Measurements from ENCODE around the gene TBC1D22A. TPM values are rescaled to one million over a fixed set of nuclear protein-coding genes. Genes with fewer than 3 reads are reported as not detected.
"Not testable (repeated sequence)": the region's sequence is repeated elsewhere in the genome, so short reads cannot be mapped to it uniquely, and the experiment has no call there.

The TBC1D22A gene
- total RNA-seq, 4 donors from 2014 or later = 42.6 to 70.4 (median 55.1) TPM

GRCh38 chr22:46976143-46976542 lies 213.7 kb downstream of the TBC1D22A start:
- H3K9me3 ChIP-seq = no peaks in the 10 kb centered on the region
- no peak overlapping the region for H3K4me3 ChIP-seq
- DNase-seq = no peak
- H3K4me1 ChIP-seq = peaks cover 0 to 6% (median 0%) of the 10 kb centered on the region in 4 donors
- H3K27ac ChIP-seq = no peak overlapping the region
- TF ChIP-seq, protein P1, sequence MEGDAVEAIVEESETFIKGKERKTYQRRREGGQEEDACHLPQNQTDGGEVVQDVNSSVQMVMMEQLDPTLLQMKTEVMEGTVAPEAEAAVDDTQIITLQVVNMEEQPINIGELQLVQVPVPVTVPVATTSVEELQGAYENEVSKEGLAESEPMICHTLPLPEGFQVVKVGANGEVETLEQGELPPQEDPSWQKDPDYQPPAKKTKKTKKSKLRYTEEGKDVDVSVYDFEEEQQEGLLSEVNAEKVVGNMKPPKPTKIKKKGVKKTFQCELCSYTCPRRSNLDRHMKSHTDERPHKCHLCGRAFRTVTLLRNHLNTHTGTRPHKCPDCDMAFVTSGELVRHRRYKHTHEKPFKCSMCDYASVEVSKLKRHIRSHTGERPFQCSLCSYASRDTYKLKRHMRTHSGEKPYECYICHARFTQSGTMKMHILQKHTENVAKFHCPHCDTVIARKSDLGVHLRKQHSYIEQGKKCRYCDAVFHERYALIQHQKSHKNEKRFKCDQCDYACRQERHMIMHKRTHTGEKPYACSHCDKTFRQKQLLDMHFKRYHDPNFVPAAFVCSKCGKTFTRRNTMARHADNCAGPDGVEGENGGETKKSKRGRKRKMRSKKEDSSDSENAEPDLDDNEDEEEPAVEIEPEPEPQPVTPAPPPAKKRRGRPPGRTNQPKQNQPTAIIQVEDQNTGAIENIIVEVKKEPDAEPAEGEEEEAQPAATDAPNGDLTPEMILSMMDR (IDR thresholded peaks at IDR 0.05) = no peak
- TF ChIP-seq POLR2A (IDR thresholded peaks at IDR 0.05) = no peak
- H3K27me3 ChIP-seq = no peaks in the 10 kb centered on the region
- H3K36me3 ChIP-seq = peaks cover 0 to 41% (median 0%) of the 10 kb centered on the region in 3 donors

GRCh38 chr22:46976598-46976997 lies 214.1 kb downstream of the TBC1D22A start:
- TF ChIP-seq POLR2A (IDR thresholded peaks at IDR 0.05) = no peak
- TF ChIP-seq, protein P1 (IDR thresholded peaks at IDR 0.05) = no peak
- no peaks in the 10 kb centered on the region for H3K9me3 ChIP-seq
- no peak for DNase-seq
- no peak overlapping the region for H3K4me3 ChIP-seq
- peaks cover 0 to 3% (median 0%) of the 10 kb centered on the region in 4 donors for H3K4me1 ChIP-seq
- no peaks in the 10 kb centered on the region for H3K27me3 ChIP-seq
- no peak overlapping the region for H3K27ac ChIP-seq
- peaks cover 0 to 41% (median 0%) of the 10 kb centered on the region in 3 donors for H3K36me3 ChIP-seq

DNA sequence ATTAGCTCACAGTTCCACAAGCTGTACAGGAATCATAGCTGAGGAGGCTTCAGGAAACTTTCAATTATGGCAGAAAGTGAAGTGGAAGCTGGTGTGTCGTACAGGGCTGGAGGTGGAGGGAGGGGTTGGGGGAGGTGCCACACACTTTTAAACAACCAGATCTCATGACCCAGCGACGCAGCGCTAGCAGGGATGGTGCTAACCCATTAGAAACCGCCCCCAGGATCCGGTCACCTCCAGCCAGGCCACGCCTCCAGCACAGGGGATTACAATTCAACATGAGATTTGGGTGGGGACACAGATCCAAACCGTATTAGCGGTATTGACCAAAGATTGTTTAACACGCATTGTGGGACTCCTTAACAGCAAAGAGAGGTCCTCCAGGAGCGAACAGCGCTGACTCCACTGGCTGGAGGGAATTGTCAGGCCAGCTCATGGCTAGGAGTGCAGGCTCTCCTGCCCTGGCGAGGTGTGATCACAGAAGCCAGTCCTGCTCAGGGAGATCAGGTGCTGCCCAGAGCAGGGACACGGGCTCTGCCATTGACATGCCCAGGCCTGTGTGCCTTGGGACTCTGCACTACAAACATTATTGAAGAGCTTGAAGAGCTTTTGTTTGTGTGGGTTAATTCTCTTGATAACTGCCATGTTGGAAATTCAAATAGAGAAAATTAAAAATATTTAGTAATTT lies 215.3 kb downstream of the TBC1D22A start:
- no peak for TF ChIP-seq POLR2A (IDR thresholded peaks at IDR 0.05)
- TF ChIP-seq, protein P1 (IDR thresholded peaks at IDR 0.05) = no peak
- Histone ChIP-seq H3K4me3 (no peak overlapping the region), H3K36me3 (peaks cover 0 to 41% (median 0%) of the 10 kb centered on the region in 3 donors), H3K4me1 (no peaks in the 10 kb centered on the region), H3K9me3 (no peaks in the 10 kb centered on the region), H3K27me3 (no peaks in the 10 kb centered on the region), H3K27ac (no peak overlapping the region)
- no peak for DNase-seq

DNA sequence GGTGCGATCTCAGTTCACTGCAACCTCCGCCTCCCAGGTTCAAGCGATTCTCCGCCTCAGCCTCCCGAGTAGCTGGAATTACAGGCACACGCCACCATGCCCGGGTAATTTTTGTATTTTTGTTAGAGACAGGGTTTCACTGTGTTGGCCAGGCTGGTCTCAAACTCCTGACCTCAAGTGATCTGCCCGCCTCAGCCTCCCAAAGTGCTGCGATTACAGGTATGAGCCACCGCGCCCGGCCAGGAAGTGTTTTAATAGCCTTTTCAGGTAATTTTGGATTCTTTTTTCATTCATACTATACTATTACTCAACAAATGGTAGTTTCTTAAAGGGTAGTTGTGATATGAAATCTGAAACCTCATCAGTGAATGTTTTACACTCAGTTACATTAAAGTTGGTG lies 216.2 kb downstream of the TBC1D22A start:
- H3K36me3 ChIP-seq = peaks cover 0 to 41% (median 0%) of the 10 kb centered on the region in 3 donors
- H3K27ac ChIP-seq, H3K4me3 ChIP-seq, H3K4me1 ChIP-seq, H3K9me3 ChIP-seq, DNase-seq, H3K27me3 ChIP-seq: not testable (repeated sequence)

DNA sequence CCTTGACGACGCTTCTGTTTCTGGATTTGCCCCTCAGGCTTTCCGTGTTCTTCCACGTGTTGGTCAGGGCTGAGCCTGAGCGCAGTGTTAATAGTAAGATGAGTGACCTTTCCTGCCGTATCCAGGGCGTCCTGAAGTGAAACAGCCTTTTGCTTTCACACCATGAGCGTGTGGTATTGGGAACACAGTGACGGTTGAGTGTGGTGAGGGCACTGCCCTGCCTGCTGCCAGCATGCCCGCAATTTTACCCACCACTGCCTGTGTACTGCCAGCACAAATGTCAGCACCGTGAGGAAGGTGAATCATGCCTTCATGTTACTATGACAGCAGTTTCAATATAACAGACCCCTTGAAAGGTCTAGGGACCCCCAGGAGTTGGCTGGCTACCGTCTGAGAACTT lies 217.1 kb downstream of the TBC1D22A start:
- TF ChIP-seq, protein P1 (IDR thresholded peaks at IDR 0.05) = no peak
- no peak for TF ChIP-seq POLR2A (IDR thresholded peaks at IDR 0.05)
- no peaks in the 10 kb centered on the region for H3K9me3 ChIP-seq

DNA sequence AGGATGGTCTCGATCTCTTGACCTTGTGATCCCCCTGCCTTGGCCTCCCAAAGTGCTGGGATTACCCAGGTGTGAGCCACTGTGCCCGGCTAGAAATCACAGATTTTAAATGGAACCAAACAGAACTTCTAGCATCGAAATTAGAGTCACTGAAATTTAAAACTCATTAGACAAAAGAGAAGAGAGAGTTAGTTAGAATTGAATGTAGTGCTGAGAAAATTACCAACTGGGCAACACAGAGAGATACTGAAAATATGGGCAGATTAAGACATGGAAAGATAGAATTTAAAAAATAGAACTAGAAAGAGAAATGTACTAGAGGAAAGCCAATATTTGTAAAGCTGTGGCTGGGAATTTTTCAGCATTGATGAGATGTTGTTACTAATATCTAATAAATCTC lies 217.9 kb downstream of the TBC1D22A start:
- Histone ChIP-seq H3K27me3 (no peaks in the 10 kb centered on the region), H3K27ac (no peak overlapping the region), H3K9me3 (no peaks in the 10 kb centered on the region), H3K36me3 (peaks cover 0 to 28% (median 0%) of the 10 kb centered on the region in 3 donors), H3K4me3 (no peak overlapping the region), H3K4me1 (no peaks in the 10 kb centered on the region)
- DNase-seq = no peak
- TF ChIP-seq, protein P1 (IDR thresholded peaks at IDR 0.05) = no peak
- no peak for TF ChIP-seq POLR2A (IDR thresholded peaks at IDR 0.05)

More for the DNA sequence above, 217.1 kb downstream of the TBC1D22A start:
- Histone ChIP-seq H3K27me3 (no peaks in the 10 kb centered on the region), H3K4me1 (no peaks in the 10 kb centered on the region), H3K27ac (no peak overlapping the region), H3K36me3 (peaks cover 0 to 36% (median 0%) of the 10 kb centered on the region in 3 donors), H3K4me3 (no peak overlapping the region)
- no peak for DNase-seq

Measured in Peyer's patch (tissue), 4 donors.